WTC11 (cell line): ENCODE measurements around the gene DGUOK.

Experiments
- ATF1 ChIP-seq: sonication (generic); formaldehyde crosslinking; IDR thresholded peaks from 2 replicates; pipeline ENCODE4 v1.8.1; 2023; ENCODE audit warnings: mild to moderate bottlenecking, moderate library complexity, missing genetic modification reagents
- ATF6 ChIP-seq: sonication (generic); formaldehyde crosslinking; IDR thresholded peaks from 2 replicates; pipeline ENCODE4 v1.8.1; 2023; ENCODE audit warnings: mild to moderate bottlenecking, missing genetic modification reagents
- CTCF ChIP-seq: fragments of 200-600 bp; IDR thresholded peaks from 2 replicates; pipeline ENCODE4 v1.8.0; 2022; ENCODE audit warnings: antibody characterized with exemption
- ESRRA ChIP-seq: sonication (generic); formaldehyde crosslinking; IDR thresholded peaks from 2 replicates; pipeline ENCODE4 v1.8.1; 2022; ENCODE audit warnings: mild to moderate bottlenecking, missing genetic modification reagents, borderline replicate concordance
- FOXJ3 ChIP-seq: sonication (generic); formaldehyde crosslinking; IDR thresholded peaks from 2 replicates; pipeline ENCODE4 v1.9.0; 2021; ENCODE audit warnings: missing genetic modification reagents, mild to moderate bottlenecking, borderline replicate concordance
- FOXP1 ChIP-seq: sonication (generic); formaldehyde crosslinking; IDR thresholded peaks from 2 replicates; pipeline ENCODE4 v1.8.0; 2022; ENCODE audit warnings: missing genetic modification reagents, mild to moderate bottlenecking, moderate library complexity, borderline replicate concordance
- MAX ChIP-seq: sonication (generic); formaldehyde crosslinking; IDR thresholded peaks from 2 replicates; pipeline ENCODE4 v1.8.0; 2022; ENCODE audit warnings: mild to moderate bottlenecking, missing genetic modification reagents
- TCF7 ChIP-seq: sonication (generic); formaldehyde crosslinking; IDR thresholded peaks from 2 replicates; pipeline ENCODE4 v1.8.0; 2022; ENCODE audit warnings: mild to moderate bottlenecking, low read depth, missing genetic modification reagents, moderate library complexity
- TEAD4 ChIP-seq: sonication (generic); formaldehyde crosslinking; IDR thresholded peaks from 2 replicates; pipeline ENCODE4 v1.8.0; 2022; ENCODE audit warnings: mild to moderate bottlenecking, missing genetic modification reagents
- USF2 ChIP-seq: sonication (generic); formaldehyde crosslinking; IDR thresholded peaks from 2 replicates; pipeline ENCODE4 v1.8.1; 2023; ENCODE audit warnings: mild to moderate bottlenecking, missing genetic modification reagents, moderate library complexity
- ZNF138 ChIP-seq: sonication (generic); formaldehyde crosslinking; conservative IDR thresholded peaks from 2 replicates; pipeline ENCODE4 v1.8.1; 2022; ENCODE audit warnings: mild to moderate bottlenecking, moderate library complexity, missing genetic modification reagents

- no peak for TF ChIP-seq CTCF
- TF ChIP-seq TEAD4 (CRISPR knock-in tag) = no peak
- TF ChIP-seq ATF1 (CRISPR knock-in tag) = no peak
- no peak for TF ChIP-seq TCF7 (CRISPR knock-in tag)
- no peak for TF ChIP-seq ESRRA (CRISPR knock-in tag)
- TF ChIP-seq FOXJ3 = no peak
- TF ChIP-seq ZNF138 (CRISPR knock-in tag) = no peak
- TF ChIP-seq FOXP1 (CRISPR knock-in tag) = no peak
- TF ChIP-seq MAX (CRISPR knock-in tag) = no peak
- no peak for TF ChIP-seq USF2 (CRISPR knock-in tag)
- no peak for TF ChIP-seq ATF6 (CRISPR knock-in tag)
Measured at GRCh38 chr2:74003494-74004211, 77.0 kb downstream of the DGUOK start.
